ENCODE measurements around the gene HEXIM2. TPM values are rescaled to one million over a fixed set of nuclear protein-coding genes. Genes with fewer than 3 reads are reported as not detected.
A peak's percentile ranks its signal among the peaks of the same experiment; 100 is the strongest.

The HEXIM2 gene
- total RNA-seq, 4 donors from 2014 or later: 1.2 to 10.8 (median 5.9) TPM

GRCh38 chr17:45137561-45138305 is 23.9 kb upstream of the HEXIM2 start:
- Histone ChIP-seq H3K4me3 (no peak overlapping the region), H3K27ac (peak overlapping the region in 2 of 4 donors; percentile 50 to 55), H3K36me3 (no peaks in the 10 kb centered on the region), H3K4me1 (peaks cover 13 to 30% (median 26%) of the 10 kb centered on the region in 4 donors), H3K9me3 (no peaks in the 10 kb centered on the region), H3K27me3 (no peaks in the 10 kb centered on the region)
- in situ Hi-C loops (cut with MboI; ENCODE audit: low pct_ligation_motif_present in 1 of 4, low pct_unique_long_range_greater_than_20kb in 1 of 4, low sequenced_read_pairs in 3 of 4) (loop anchor here in 3 of 4 donors (5.0 to 10.0 kb wide), 2 partner anchors 57 to 60 kb away; no protein-coding TSS in a partner anchor), intact Hi-C loops (cut with DNase I; ENCODE audit: low total_unique reads) (loop anchor here (10.0 kb wide), 1 partner anchor 363 kb away; no protein-coding TSS in a partner anchor)
- DNase-seq: peak; percentile 62
- 60% methylated on average over 1 to 11 of the region's 11 CpGs for WGBS, 2 donors (ENCODE audit: low coverage in 1 of 2)
- TF ChIP-seq POLR2AphosphoS5 (IDR thresholded peaks at IDR 0.05) (peak in 1 of 3 donors; percentile 30), EP300 (IDR thresholded peaks at IDR 0.05; ENCODE audit: low read depth) (no peak)

DNA sequence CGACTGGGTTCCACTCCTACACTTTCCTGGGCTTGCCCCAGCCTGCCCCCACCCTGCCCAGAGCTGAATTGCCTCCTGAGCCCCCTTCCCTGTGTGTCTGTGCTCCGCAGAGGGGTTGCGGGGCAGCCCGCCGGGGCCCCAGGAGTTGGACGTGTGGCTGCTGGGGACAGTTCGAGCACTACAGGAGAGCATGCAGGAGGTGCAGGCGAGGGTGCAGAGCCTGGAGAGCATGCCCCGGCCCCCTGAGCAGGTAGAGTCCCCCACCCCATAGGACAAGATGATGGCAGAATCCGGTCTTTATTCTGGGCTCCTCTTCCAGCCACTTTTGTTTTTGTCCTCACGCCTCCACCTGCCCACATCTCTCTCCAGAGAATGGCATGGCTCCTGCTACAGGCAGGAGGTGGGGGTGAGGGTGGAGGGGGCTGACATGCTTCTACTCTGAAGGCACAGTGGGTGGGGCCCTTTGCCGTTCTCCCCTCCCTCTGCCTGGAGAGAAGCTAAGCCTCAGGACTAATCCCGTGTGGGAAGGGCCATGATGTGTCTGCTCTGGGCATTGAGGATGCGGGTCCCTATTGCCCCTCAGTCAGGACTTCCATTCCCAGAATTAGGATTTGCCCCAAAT is 22.7 kb upstream of the HEXIM2 start:
- Histone ChIP-seq H3K36me3 (no peaks in the 10 kb centered on the region), H3K27me3 (no peaks in the 10 kb centered on the region), H3K9me3 (no peaks in the 10 kb centered on the region), H3K4me1 (peaks cover 18 to 37% (median 32%) of the 10 kb centered on the region in 4 donors), H3K4me3 (no peak overlapping the region), H3K27ac (no peak overlapping the region)
- DNase-seq: no peak
- in situ Hi-C loops (cut with MboI; ENCODE audit: low pct_ligation_motif_present in 1 of 4, low pct_unique_long_range_greater_than_20kb in 1 of 4, low sequenced_read_pairs in 3 of 4) (loop anchor here in 3 of 4 donors (5.0 to 10.0 kb wide), 2 partner anchors 56 to 58 kb away; no protein-coding TSS in a partner anchor), intact Hi-C loops (cut with DNase I; ENCODE audit: low total_unique reads) (loop anchor here (10.0 kb wide), 1 partner anchor 364 kb away; no protein-coding TSS in a partner anchor)
- TF ChIP-seq POLR2A (IDR thresholded peaks at IDR 0.05): no peak
- TF ChIP-seq POLR2AphosphoS5 (IDR thresholded peaks at IDR 0.05): no peak
- no peak for TF ChIP-seq EP300 (IDR thresholded peaks at IDR 0.05; ENCODE audit: low read depth)
- no peak for TF ChIP-seq CTCF (IDR thresholded peaks at IDR 0.05)
- WGBS, 2 donors (ENCODE audit: low coverage in 1 of 2): 84% methylated on average over 12 of the region's 14 CpGs; no CpG with 5 or more reads in 1 of the 2 donors

DNA sequence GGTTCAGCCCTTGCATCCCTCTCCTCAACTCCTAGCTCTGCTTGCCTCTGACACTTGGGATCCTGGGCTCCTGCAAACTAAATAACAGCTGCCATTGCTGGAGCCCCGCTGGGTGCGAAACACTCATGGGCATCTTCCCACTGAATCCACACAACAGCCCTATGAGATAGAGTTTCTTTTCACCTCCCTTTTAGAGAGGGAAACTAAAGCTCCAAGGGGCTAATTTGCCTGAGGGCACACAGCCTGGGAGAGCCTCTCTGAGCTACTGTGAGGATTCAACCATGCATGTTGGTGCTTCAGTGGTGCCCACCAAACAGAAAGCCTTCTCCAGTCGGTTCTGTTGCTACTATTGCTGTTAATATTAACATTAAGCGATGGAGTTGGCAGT is 22.1 kb upstream of the HEXIM2 start:
- Histone ChIP-seq H3K27ac (no peak overlapping the region), H3K27me3 (no peaks in the 10 kb centered on the region), H3K36me3 (no peaks in the 10 kb centered on the region), H3K4me1 (peaks cover 19 to 42% (median 37%) of the 10 kb centered on the region in 4 donors), H3K9me3 (no peaks in the 10 kb centered on the region), H3K4me3 (no peak overlapping the region)
- in situ Hi-C loops (cut with MboI; ENCODE audit: low pct_ligation_motif_present in 1 of 4, low pct_unique_long_range_greater_than_20kb in 1 of 4, low sequenced_read_pairs in 3 of 4): loop anchor here in 3 of 4 donors (5.0 to 10.0 kb wide), 2 partner anchors 55 to 58 kb away; no protein-coding TSS in a partner anchor
- intact Hi-C loops (cut with DNase I; ENCODE audit: low total_unique reads): loop anchor here (10.0 kb wide), 1 partner anchor 365 kb away; no protein-coding TSS in a partner anchor
- DNase-seq: no peak
- TF ChIP-seq CTCF (IDR thresholded peaks at IDR 0.05) (no peak), EP300 (IDR thresholded peaks at IDR 0.05; ENCODE audit: low read depth) (no peak), POLR2AphosphoS5 (IDR thresholded peaks at IDR 0.05) (no peak), POLR2A (IDR thresholded peaks at IDR 0.05) (no peak)
- 88% methylated on average over 4 of the region's 4 CpGs; no CpG with 5 or more reads in 1 of the 2 donors for WGBS, 2 donors (ENCODE audit: low coverage in 1 of 2)

DNA sequence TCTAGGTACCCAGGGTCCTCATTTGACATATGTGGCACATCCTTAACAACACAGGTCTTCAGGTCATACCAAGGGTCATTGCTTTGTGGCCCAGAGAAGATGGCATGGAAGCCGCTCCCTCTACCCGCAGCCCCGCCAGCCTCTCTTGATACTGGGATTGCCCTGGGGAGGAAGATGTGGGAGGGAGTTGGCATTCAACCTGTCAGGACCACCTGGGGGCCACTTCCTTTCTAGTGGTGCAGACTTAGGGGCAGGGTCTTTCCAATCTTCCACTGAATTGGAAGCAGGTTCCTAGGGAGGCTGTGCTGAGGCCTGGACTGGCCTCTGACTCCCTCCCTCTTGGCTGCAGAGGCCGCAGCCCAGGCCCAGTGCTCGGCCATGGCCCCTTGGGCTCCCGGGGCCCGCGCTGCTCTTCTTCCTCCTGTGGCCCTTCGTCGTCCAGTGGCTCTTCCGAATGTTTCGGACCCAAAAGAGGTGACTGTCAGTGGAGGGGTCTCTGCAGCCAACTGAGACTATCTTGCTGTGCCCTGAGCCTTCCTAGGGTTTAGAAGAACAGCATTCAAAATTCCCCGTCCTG is 18.5 kb upstream of the HEXIM2 start:
- TF ChIP-seq EP300 (IDR thresholded peaks at IDR 0.05; ENCODE audit: low read depth) (no peak), CTCF (IDR thresholded peaks at IDR 0.05) (no peak), POLR2A (IDR thresholded peaks at IDR 0.05) (no peak), POLR2AphosphoS5 (IDR thresholded peaks at IDR 0.05) (no peak)
- DNase-seq: no peak
- intact Hi-C loops (cut with DNase I; ENCODE audit: low total_unique reads) (loop anchor here (10.0 kb wide), 1 partner anchor 958 kb away; the partner anchor contains the start of gene TMUB2), in situ Hi-C loops (cut with MboI; ENCODE audit: low pct_ligation_motif_present in 1 of 4, low pct_unique_long_range_greater_than_20kb in 1 of 4, low sequenced_read_pairs in 3 of 4) (no loop called here)
- peak overlapping the region; percentile 84 to 99 (median 92) for H3K27ac ChIP-seq
- peak overlapping the region in 2 of 4 donors; percentile 37 to 54 for H3K4me3 ChIP-seq
- no peaks in the 10 kb centered on the region for H3K36me3 ChIP-seq
- peaks cover 21 to 43% (median 31%) of the 10 kb centered on the region in 4 donors for H3K4me1 ChIP-seq
- H3K27me3 ChIP-seq: no peaks in the 10 kb centered on the region
- H3K9me3 ChIP-seq: no peaks in the 10 kb centered on the region
- WGBS, 2 donors (ENCODE audit: low coverage in 1 of 2): 83% methylated on average over 13 of the region's 13 CpGs; no CpG with 5 or more reads in 1 of the 2 donors
